HepG2 (cell line): ENCODE data around the gene LRRC28. TPM values are rescaled to one million over a fixed set of nuclear protein-coding genes. Genes with fewer than 3 reads are reported as not detected.
A peak's percentile ranks its signal among the peaks of the same experiment; 100 is the strongest.

ENCODE experiments used
- HNRNPK ChIP-seq: fragments of 200-400 bp; formaldehyde crosslinking; IDR thresholded peaks from 2 replicates; pipeline ENCODE4 v1.6.1; 2018; ENCODE audit warnings: low read length, low read depth, moderate library complexity, mild to moderate bottlenecking; ENCODE audit not compliant: poor library complexity, severe bottlenecking
- HNRNPL ChIP-seq: fragments of 200-400 bp; formaldehyde crosslinking; IDR thresholded peaks from 2 replicates; pipeline ENCODE4 v1.6.1; 2017; ENCODE audit warnings: mild to moderate bottlenecking, low read depth, low read length
- KAT8 ChIP-seq: IDR thresholded peaks from 2 replicates; pipeline ENCODE4 v1.6.1; 2016; ENCODE audit warnings: missing genetic modification reagents, missing compliant biosample characterization
- PATZ1 ChIP-seq: sonication (generic); formaldehyde crosslinking; IDR thresholded peaks from 2 replicates; pipeline ENCODE4 v1.4.0; 2020; ENCODE audit warnings: missing genetic modification reagents
- PCBP1 ChIP-seq: fragments of 200-400 bp; formaldehyde crosslinking; IDR thresholded peaks from 2 replicates; pipeline ENCODE4 v1.6.1; 2017; ENCODE audit warnings: mild to moderate bottlenecking, low read depth, low read length, borderline replicate concordance
- PRMT3 ChIP-seq: sonication (generic); formaldehyde crosslinking; IDR thresholded peaks from 2 replicates; pipeline ENCODE4 v1.8.1; 2022; ENCODE audit warnings: low read depth, mild to moderate bottlenecking, moderate library complexity, missing genetic modification reagents, borderline replicate concordance
- REST ChIP-seq, 2 experiments: IDR thresholded peaks; 2 replicates each; pipeline ENCODE4 v1.6.1; 2011 to 2012; ENCODE audit warnings: low read length in 2 of 2, borderline replicate concordance in 1 of 2, low read depth in 1 of 2, mild to moderate bottlenecking in 1 of 2, moderate library complexity in 1 of 2
- SMARCC2 ChIP-seq: fragments of 450-650 bp; IDR thresholded peaks from 2 replicates; pipeline ENCODE4 v1.6.1; 2017; ENCODE audit warnings: antibody characterized with exemption, mild to moderate bottlenecking
- UBTF ChIP-seq: sonication (generic); formaldehyde crosslinking; IDR thresholded peaks from 2 replicates; pipeline ENCODE4 v1.4.0; 2020; ENCODE audit warnings: mild to moderate bottlenecking, missing genetic modification reagents
- ZC3H13 ChIP-seq: sonication (generic); formaldehyde crosslinking; IDR thresholded peaks from 2 replicates; pipeline ENCODE4 v1.8.1; 2023; ENCODE audit warnings: mild to moderate bottlenecking, missing genetic modification reagents, moderate library complexity
- ZNF12 ChIP-seq: sonication (generic); formaldehyde crosslinking; IDR thresholded peaks from 2 replicates; pipeline ENCODE4 v1.5.0; 2020; ENCODE audit warnings: missing genetic modification reagents
- ZNF18 ChIP-seq: sonication (generic); formaldehyde crosslinking; IDR thresholded peaks from 2 replicates; pipeline ENCODE4 v1.8.0; 2022; ENCODE audit warnings: mild to moderate bottlenecking, missing genetic modification reagents; ENCODE audit not compliant: insufficient replicate concordance
- ZNF383 ChIP-seq: sonication (generic); formaldehyde crosslinking; IDR thresholded peaks from 2 replicates; pipeline ENCODE4 v1.4.0; 2020; ENCODE audit warnings: missing genetic modification reagents, mild to moderate bottlenecking, borderline replicate concordance
- ZNF510 ChIP-seq: sonication (generic); formaldehyde crosslinking; IDR thresholded peaks from 2 replicates; pipeline ENCODE4 v1.4.0; 2020; ENCODE audit warnings: low read depth, mild to moderate bottlenecking, missing genetic modification reagents
- ZNF746 ChIP-seq: sonication (generic); formaldehyde crosslinking; IDR thresholded peaks from 2 replicates; pipeline ENCODE4 v1.8.0; 2022; ENCODE audit warnings: mild to moderate bottlenecking, missing genetic modification reagents
- ZNF784 ChIP-seq: sonication (generic); formaldehyde crosslinking; IDR thresholded peaks from 2 replicates; pipeline ENCODE4 v1.5.1; 2020; ENCODE audit warnings: missing genetic modification reagents, mild to moderate bottlenecking, borderline replicate concordance
- polyA plus RNA-seq, 8 experiments: library from polyadenylated mRNA; depleted of rRNA in 3 of 8; stranded (reverse) in 7 of 8; unstranded in 1 of 8; fragments of >200 nt; fragmentation: Illumina TruSeq in 4 of 8; extraction: Trizol in 4 of 8; gene quantifications; 2 replicates each; pipeline versions ENCODE4 v1.2.1 to v1.2.3, GENCODE V29; 2011 to 2016; ENCODE audit warnings: low read depth in 4 of 8, missing spikeins in 1 of 8, mixed read lengths in 1 of 8; ENCODE audit not compliant: insufficient read depth in 1 of 8
- total RNA-seq, 5 experiments: library from RNA; depleted of rRNA; stranded (reverse); fragments of >200 nt; fragmentation: Illumina TruSeq; extraction: Trizol; gene quantifications; 2 replicates each; pipeline ENCODE4 v1.2.3, GENCODE V29; 2016; ENCODE audit warnings: low read depth in 1 of 5

LRRC28 gene
- total and polyA plus RNA-seq, 2 of the 13 experiments (the other 11 are each of a cell fraction or from before 2014, with no cell fraction given), result 17.5 to 21.3 TPM

GRCh38 chr15:99250857-99251841, at the start of gene LRRC28 (continued):
- TF ChIP-seq ZNF383 (no peak), SMARCC2 (no peak), ZNF510 (CRISPR knock-in tag) (no peak; the same call in 1 of the 2 replicates), PATZ1 (CRISPR knock-in tag) (peak; percentile 54), ZC3H13 (CRISPR knock-in tag) (no peak), ZNF18 (CRISPR knock-in tag) (no peak), UBTF (CRISPR knock-in tag) (peak; percentile 74; the same call in 1 of the 2 replicates), ZNF746 (CRISPR knock-in tag) (no peak), PRMT3 (CRISPR knock-in tag) (no peak), HNRNPK (no peak), HNRNPL (0 out of 2 replicates have a peak, but pooled peaks have one; percentile 34), REST (IDR thresholded peaks at IDR 0.05; ENCODE audit: borderline replicate concordance in 1 of 2, low read depth in 1 of 2, low read length in 2 of 2) (no peak; a peak in 1 of 4 replicates), ZNF12 (CRISPR knock-in tag) (no peak), PCBP1 (no peak), KAT8 (CRISPR knock-in tag) (peak; percentile 92), ZNF784 (CRISPR knock-in tag) (no peak)
